ENCODE data around the gene SPTB. TPM values are rescaled to one million over a fixed set of nuclear protein-coding genes. Genes with fewer than 3 reads are reported as not detected.

The SPTB gene
- total RNA-seq, 1 experiment from 2014 or later: 2.3 TPM

DNA sequence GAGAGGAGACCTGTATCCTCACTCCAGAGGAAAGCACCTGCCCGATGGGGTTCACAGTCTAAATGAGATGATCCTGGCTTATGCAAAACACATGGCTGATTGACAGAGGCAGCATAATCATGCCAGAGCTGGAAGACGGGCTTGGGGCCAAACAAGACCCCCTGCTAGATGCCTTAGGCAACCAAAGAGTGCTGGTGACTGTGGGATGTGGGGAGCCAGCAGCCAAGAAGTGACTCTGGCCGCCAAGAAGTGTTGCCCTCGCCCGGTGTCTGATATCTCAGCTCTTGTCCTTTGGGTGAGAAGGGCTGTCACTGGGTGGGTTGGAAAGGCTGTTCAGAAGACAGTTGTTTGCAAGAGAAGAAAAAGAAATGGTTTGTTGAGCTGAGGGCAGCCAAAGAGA is 118.8 kb downstream of the SPTB start:
- no CpG with 5 or more reads among the region's 5 CpGs for WGBS (ENCODE audit: extremely low coverage, insufficient read length, low lambda C conversion rate)
- Histone ChIP-seq H3K4me1 (ENCODE audit: insufficient read depth, low read length) (peaks cover 5% of the 10 kb centered on the region; the same call in 1 of the 2 replicates), H3K27me3 (ENCODE audit: insufficient read depth, low read length) (no peaks in the 10 kb centered on the region), H3K9me3 (ENCODE audit: control insufficient read depth, low read depth, low read length) (no peaks in the 10 kb centered on the region), H3K56ac (ENCODE audit: insufficient read length, low read depth, low read length) (no peak overlapping the region), H3T11ph (ENCODE audit: low read length) (no peak overlapping the region), H4K91ac (ENCODE audit: insufficient read length, low read depth, low read length) (no peak overlapping the region), H3K79me1 (ENCODE audit: insufficient read depth, low read depth, low read length, poor library complexity, severe bottlenecking) (no peaks in the 10 kb centered on the region), H3K18ac (ENCODE audit: insufficient read length, low read depth, low read length) (no peak overlapping the region), H3K23me2 (ENCODE audit: insufficient read length, low read depth, low read length, poor library complexity, severe bottlenecking) (peaks cover 4% of the 10 kb centered on the region), H2AK5ac (ENCODE audit: insufficient read length, low read length) (no peak overlapping the region), H2BK12ac (ENCODE audit: insufficient read length, low read depth, low read length) (no peak overlapping the region), H2AFZ (ENCODE audit: low read length) (no peak overlapping the region), H3K4ac (ENCODE audit: low read depth, low read length) (no peak overlapping the region), H3K27ac (ENCODE audit: insufficient read length, low read depth, low read length) (no peak overlapping the region), H3K23ac (ENCODE audit: insufficient read length, low read depth, low read length) (no peak overlapping the region), H3K14ac (ENCODE audit: insufficient read depth, low read length) (no peak overlapping the region; the same call in 1 of the 2 replicates), H4K20me1 (ENCODE audit: control insufficient read depth, insufficient read depth, insufficient read length) (no peaks in the 10 kb centered on the region), H4K8ac (replicated peaks; ENCODE audit: insufficient read length, low read depth, low read length) (no peak overlapping the region), H2BK20ac (ENCODE audit: low read depth, low read length, poor library complexity, severe bottlenecking) (no peak overlapping the region), H3K79me2 (ENCODE audit: insufficient read depth, low read length) (no peaks in the 10 kb centered on the region), H2BK15ac (ENCODE audit: low read depth, low read length) (no peak overlapping the region), H2BK120ac (ENCODE audit: low read depth, low read length, poor library complexity, severe bottlenecking) (no peak overlapping the region), H2BK5ac (ENCODE audit: insufficient read length, low read length) (no peak overlapping the region), H3K9ac (ENCODE audit: extremely low read depth, insufficient read length, low read length) (no peak overlapping the region), H3K4me2 (ENCODE audit: insufficient read depth, insufficient read length, low read length) (no peak overlapping the region), H4K5ac (ENCODE audit: insufficient read length, low read depth, low read length) (no peak overlapping the region)
- H3K27me3 Mint-ChIP-seq (ENCODE audit: low read depth): peaks cover 24% of the 10 kb centered on the region
- peaks cover 0 to 3% of the 10 kb centered on the region in 2 experiments; a peak in 3 of 5 replicates for H3K9me3 Mint-ChIP-seq
- H3K36me3 Mint-ChIP-seq (ENCODE audit: insufficient read depth in 1 of 3, low read depth in 3 of 3): no peaks in the 10 kb centered on the region; a peak in 2 of 7 replicates
- no peak overlapping the region; a peak in 1 of 5 replicates for H3K4me3 Mint-ChIP-seq
- TF ChIP-seq, protein P1, sequence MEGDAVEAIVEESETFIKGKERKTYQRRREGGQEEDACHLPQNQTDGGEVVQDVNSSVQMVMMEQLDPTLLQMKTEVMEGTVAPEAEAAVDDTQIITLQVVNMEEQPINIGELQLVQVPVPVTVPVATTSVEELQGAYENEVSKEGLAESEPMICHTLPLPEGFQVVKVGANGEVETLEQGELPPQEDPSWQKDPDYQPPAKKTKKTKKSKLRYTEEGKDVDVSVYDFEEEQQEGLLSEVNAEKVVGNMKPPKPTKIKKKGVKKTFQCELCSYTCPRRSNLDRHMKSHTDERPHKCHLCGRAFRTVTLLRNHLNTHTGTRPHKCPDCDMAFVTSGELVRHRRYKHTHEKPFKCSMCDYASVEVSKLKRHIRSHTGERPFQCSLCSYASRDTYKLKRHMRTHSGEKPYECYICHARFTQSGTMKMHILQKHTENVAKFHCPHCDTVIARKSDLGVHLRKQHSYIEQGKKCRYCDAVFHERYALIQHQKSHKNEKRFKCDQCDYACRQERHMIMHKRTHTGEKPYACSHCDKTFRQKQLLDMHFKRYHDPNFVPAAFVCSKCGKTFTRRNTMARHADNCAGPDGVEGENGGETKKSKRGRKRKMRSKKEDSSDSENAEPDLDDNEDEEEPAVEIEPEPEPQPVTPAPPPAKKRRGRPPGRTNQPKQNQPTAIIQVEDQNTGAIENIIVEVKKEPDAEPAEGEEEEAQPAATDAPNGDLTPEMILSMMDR (conservative IDR thresholded peaks at IDR 0.05): no peak
- H3K4me1 Mint-ChIP-seq: peaks cover 50 to 63% of the 10 kb centered on the region in 2 experiments
- no peak for DNase-seq
- H3K27ac Mint-ChIP-seq: no peak overlapping the region; a peak in 1 of 7 replicates
